ENCODE results near the gene PTPRG.

The PTPRG gene

DNA sequence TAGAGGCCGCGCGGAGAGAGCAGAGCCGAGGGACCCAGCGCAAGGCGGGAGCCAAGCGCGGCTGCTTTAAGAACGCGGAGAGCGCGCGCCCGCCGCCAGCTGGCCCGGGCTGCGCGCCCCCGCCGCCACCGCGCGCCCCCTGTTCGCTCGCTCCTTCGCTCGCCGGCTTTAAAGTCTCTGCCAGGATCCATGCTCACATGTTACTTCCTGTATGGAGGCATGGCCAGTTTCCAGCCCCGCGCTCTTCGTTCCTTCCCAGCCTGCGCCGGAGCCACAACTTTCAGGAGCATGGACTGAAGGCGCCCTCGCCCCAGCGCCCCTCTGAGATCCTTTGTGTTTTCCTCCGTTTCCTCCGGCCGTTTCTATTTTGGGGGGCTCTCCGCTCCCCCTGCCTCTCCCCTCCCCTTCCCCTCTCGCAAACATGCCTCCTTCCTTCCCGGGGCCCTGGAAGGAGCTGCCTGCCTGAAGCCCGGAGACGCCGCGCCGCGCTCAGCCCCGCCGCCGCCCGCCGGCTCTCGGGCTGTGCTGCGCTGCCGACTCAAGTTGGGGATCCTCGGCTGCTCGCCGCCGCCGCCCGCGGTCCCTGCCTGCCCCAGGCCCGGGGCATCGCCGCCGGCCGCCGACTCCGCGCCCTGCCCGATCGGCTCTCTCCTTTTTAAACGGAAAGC, at the start of gene PTPRG:
Gene PTPRG (plus strand): TSS at position 198 of the 668 bp plus-strand sequence. CDS start 717 bp downstream, outside the sequence.
- Mint-ChIP-seq H3K4me3 (peak within 1 kb of the TSS; percentile 39), H3K36me3 (no peaks in the 10 kb centered on the region), H3K27ac (no peak within 1 kb of the TSS), H3K9me3 (no peaks in the 10 kb centered on the region), H3K4me1 (no peaks in the 10 kb centered on the region)
- ATAC-seq, result peak; percentile 23
- DNase-seq (ENCODE audit: low spot score in 2 of 2), result no peak

- H3K4me3 Mint-ChIP-seq, result no peak overlapping the region
- H3K36me3 Mint-ChIP-seq, result no peaks in the 10 kb centered on the region
- peaks cover 4% of the 10 kb centered on the region for H3K9me3 Mint-ChIP-seq
- DNase-seq (ENCODE audit: low spot score in 2 of 2) (no peak), ATAC-seq (no peak)
- no peak overlapping the region for H3K27ac Mint-ChIP-seq
- no peaks in the 10 kb centered on the region for H3K4me1 Mint-ChIP-seq
These were observed 42.8 kb upstream of the PTPRG start for GRCh38 chr3:61518590-61518989.

GRCh38 chr3:61520966-61521628, 40.3 kb upstream of the PTPRG start:
- ATAC-seq (peak; percentile 82), DNase-seq (ENCODE audit: low spot score in 2 of 2) (no peak)
- Mint-ChIP-seq H3K27ac (no peak overlapping the region), H3K4me3 (no peak overlapping the region), H3K4me1 (no peaks in the 10 kb centered on the region), H3K9me3 (peaks cover 4% of the 10 kb centered on the region), H3K36me3 (no peaks in the 10 kb centered on the region)

GRCh38 chr3:61522060-61522459, 39.3 kb upstream of the PTPRG start:
- Mint-ChIP-seq H3K9me3 (peaks cover 4% of the 10 kb centered on the region), H3K27ac (no peak overlapping the region), H3K4me3 (no peak overlapping the region), H3K36me3 (no peaks in the 10 kb centered on the region), H3K4me1 (no peaks in the 10 kb centered on the region)
- no peak for ATAC-seq
- DNase-seq (ENCODE audit: low spot score in 2 of 2), result no peak

DNA sequence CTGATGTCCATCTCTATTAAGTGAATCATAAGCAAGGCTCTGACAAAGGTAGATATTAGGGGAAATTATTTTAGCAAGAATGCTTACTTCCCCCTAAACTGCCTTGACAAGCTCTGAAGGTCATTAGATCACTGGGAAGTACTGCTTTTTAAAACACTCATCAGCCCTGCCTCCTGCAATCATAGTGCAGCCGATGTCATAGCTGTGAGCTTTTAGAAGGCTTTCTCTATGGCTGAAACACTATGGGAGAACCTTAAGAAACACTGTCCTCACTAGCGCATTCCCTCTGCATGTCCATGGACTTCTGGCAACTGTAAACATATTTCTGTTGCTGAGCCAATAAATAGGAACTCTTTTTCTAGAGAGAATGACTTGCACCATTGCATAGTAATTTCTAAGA, 38.7 kb upstream of the PTPRG start:
- H3K4me1 Mint-ChIP-seq, result no peaks in the 10 kb centered on the region
- H3K4me3 Mint-ChIP-seq, result no peak overlapping the region
- DNase-seq (ENCODE audit: low spot score in 2 of 2) (no peak), ATAC-seq (no peak)
- no peaks in the 10 kb centered on the region for H3K36me3 Mint-ChIP-seq
- no peak overlapping the region for H3K27ac Mint-ChIP-seq
- H3K9me3 Mint-ChIP-seq, result peaks cover 4% of the 10 kb centered on the region

GRCh38 chr3:61524933-61525332, 36.4 kb upstream of the PTPRG start:
- no peak overlapping the region for H3K4me3 Mint-ChIP-seq
- H3K36me3 Mint-ChIP-seq, result no peaks in the 10 kb centered on the region

DNA sequence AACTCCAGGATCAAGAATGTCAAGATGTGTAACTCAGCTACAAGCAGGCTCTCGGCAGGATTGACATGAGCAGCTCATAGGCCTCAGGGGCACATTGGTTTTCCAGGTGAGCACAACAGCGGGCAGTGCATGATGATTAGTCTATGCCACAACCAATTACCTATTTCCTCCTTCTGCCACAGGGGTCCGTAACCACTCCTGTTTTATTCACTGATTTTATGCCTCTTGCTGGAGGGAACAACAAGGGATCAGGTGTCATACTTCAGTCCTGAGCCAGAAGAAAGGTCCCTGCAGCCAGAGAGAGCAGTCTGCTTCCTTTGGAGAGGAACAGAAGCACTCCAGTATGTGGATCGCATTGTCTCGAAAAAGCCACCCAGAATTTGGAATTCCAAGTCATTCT, 35.1 kb upstream of the PTPRG start:
- no peak overlapping the region for H3K4me3 Mint-ChIP-seq
- H3K9me3 Mint-ChIP-seq, result no peaks in the 10 kb centered on the region
- ATAC-seq (no peak), DNase-seq (ENCODE audit: low spot score in 2 of 2) (no peak)
- no peaks in the 10 kb centered on the region for H3K4me1 Mint-ChIP-seq
- no peaks in the 10 kb centered on the region for H3K36me3 Mint-ChIP-seq
- H3K27ac Mint-ChIP-seq, result no peak overlapping the region

More at GRCh38 chr3:61524933-61525332, 36.4 kb upstream of the PTPRG start:
- DNase-seq (ENCODE audit: low spot score in 2 of 2) (no peak), ATAC-seq (no peak)
- Mint-ChIP-seq H3K4me1 (no peaks in the 10 kb centered on the region), H3K27ac (no peak overlapping the region), H3K9me3 (no peaks in the 10 kb centered on the region)

DNA sequence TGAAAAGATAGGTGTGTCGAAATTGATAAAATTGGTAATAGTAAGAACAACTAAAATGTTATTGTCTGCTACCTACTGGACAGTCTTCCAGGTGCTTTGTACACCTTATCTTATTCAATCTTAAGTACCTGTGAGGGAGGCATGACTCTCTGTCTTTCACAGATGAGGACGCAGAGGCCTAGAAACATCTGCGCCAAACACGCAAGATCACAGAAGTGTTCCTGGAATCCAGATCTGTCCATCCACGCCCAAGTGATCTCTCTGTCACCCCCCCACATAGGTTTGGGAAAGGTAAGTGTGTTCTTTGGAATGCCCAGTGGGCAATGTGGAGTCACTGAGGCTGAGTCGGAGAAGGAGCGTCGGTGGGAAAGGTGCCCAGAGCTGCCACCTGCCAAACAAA, 34.4 kb upstream of the PTPRG start:
- no peak overlapping the region for H3K27ac Mint-ChIP-seq
- ATAC-seq (no peak), DNase-seq (ENCODE audit: low spot score in 2 of 2) (no peak)
- no peaks in the 10 kb centered on the region for H3K4me1 Mint-ChIP-seq
- no peaks in the 10 kb centered on the region for H3K9me3 Mint-ChIP-seq
- H3K4me3 Mint-ChIP-seq, result no peak overlapping the region
- H3K36me3 Mint-ChIP-seq, result no peaks in the 10 kb centered on the region

DNA sequence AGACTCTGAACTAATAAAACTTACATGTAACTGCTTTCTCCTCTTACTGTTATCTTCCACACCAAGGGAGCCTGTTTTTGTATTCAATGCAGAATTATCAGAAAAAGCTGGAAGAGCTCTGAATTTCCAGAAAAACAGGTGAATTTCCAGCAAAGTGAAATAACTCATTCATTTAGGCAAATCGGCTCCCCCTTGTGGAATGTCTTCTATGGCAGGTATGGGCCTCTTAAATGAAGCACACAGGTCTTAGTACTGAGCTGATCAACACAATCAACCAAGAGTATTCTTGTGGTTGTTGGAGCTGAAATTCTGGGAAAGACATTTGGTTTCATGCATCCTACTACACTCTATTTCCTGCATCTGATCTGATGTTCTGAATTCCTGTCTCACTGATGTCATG, 31.0 kb upstream of the PTPRG start:
- no peaks in the 10 kb centered on the region for H3K4me1 Mint-ChIP-seq
- ATAC-seq (no peak), DNase-seq (ENCODE audit: low spot score in 2 of 2) (no peak)
- H3K4me3 Mint-ChIP-seq, result no peak overlapping the region
- no peak overlapping the region for H3K27ac Mint-ChIP-seq
- no peaks in the 10 kb centered on the region for H3K36me3 Mint-ChIP-seq
- no peaks in the 10 kb centered on the region for H3K9me3 Mint-ChIP-seq

DNA sequence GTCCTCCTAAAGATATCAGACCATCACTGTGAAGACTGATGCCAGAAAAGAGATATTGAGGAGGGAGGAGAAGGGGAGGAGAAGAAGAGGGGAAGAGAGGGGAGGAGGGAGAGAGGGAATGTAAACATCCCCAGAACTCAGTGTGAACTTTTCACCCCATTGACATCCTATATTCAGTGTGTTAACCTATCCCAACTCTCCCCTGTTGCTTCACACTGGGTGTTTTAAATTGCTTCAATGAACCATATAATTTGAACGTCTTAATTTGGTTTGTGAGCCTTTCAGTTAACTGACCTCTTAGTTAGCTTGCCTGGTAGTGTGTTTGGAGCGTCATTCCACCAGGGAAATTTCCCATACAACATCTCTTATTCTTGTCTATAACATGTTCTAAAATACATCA, 29.8 kb upstream of the PTPRG start:
- ATAC-seq, result no peak
- no peak overlapping the region for H3K4me3 Mint-ChIP-seq
- no peaks in the 10 kb centered on the region for H3K36me3 Mint-ChIP-seq
- no peaks in the 10 kb centered on the region for H3K4me1 Mint-ChIP-seq
- no peaks in the 10 kb centered on the region for H3K9me3 Mint-ChIP-seq
- no peak for DNase-seq (ENCODE audit: low spot score in 2 of 2)
- no peak overlapping the region for H3K27ac Mint-ChIP-seq

DNA sequence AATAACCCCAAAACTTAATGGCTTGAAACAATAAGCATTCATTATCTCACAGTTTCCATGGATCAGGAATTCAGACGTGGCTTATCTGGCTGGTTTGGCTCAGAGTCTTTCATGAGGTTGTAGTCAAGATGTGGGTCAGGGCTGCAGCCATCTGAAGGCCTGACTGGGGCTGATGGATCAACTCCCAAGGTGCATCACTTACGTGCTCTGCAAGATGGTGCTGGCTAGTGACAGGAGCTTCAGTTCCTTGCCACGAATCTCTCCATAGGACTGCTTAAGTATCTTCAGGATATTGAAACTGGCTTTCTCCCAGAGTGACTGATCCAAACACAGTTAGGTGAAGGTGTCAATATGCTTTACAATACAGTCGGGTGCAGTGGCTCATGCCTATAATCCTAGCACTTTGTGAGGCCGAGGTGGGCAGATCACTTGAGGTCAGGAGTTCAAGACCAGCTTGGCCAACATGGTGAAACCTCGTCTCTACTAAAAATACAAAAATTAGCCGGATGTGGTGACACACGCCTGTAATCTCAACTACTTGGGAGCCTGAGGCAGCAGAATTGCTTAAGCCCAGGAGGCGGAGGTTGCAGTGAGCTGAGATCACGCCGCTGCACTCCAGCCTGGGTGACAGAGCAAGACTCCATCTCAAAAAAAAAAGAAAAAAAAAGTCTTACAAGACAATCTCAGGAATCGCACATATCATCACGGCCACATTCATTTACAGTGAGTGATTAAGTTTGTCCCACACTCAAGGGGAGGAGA, 28.5 kb upstream of the PTPRG start:
- Mint-ChIP-seq H3K27ac (no peak overlapping the region), H3K36me3 (no peaks in the 10 kb centered on the region), H3K4me3 (no peak overlapping the region), H3K4me1 (no peaks in the 10 kb centered on the region), H3K9me3 (no peaks in the 10 kb centered on the region)
- DNase-seq (ENCODE audit: low spot score in 2 of 2) (no peak), ATAC-seq (no peak)

- DNase-seq (ENCODE audit: low spot score in 2 of 2), result no peak
- no peaks in the 10 kb centered on the region for H3K36me3 Mint-ChIP-seq
These were observed 25.5 kb upstream of the PTPRG start for GRCh38 chr3:61535826-61536225.

DNA sequence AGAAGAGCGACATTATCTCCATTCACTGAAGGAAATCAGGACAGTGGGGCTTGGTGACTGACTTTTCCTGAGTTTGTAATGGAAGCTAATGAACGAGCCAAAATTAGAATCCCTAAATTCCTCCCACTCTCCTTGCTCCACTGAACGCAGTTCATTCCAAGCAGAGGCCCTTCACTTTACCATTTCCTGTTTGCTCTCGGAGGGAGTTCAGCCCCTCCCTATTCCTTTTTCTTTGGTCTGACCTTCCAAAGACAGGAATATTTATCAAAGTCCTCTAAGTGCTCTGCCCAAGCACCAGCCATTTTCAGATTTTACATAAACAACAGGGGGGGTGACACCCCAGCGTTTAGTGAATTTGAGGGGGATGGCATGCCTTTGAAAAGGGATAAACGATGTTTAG, 24.0 kb upstream of the PTPRG start:
- Mint-ChIP-seq H3K27ac (no peak overlapping the region), H3K4me1 (no peaks in the 10 kb centered on the region), H3K4me3 (no peak overlapping the region), H3K9me3 (no peaks in the 10 kb centered on the region), H3K36me3 (no peaks in the 10 kb centered on the region)
- DNase-seq (ENCODE audit: low spot score in 2 of 2) (no peak), ATAC-seq (no peak)

More at GRCh38 chr3:61535826-61536225, 25.5 kb upstream of the PTPRG start:
- no peak overlapping the region for H3K4me3 Mint-ChIP-seq
- H3K27ac Mint-ChIP-seq, result no peak overlapping the region
- no peaks in the 10 kb centered on the region for H3K4me1 Mint-ChIP-seq
- ATAC-seq, result no peak
- no peaks in the 10 kb centered on the region for H3K9me3 Mint-ChIP-seq

- Mint-ChIP-seq H3K27ac (no peak overlapping the region), H3K4me1 (no peaks in the 10 kb centered on the region), H3K36me3 (no peaks in the 10 kb centered on the region), H3K4me3 (no peak overlapping the region), H3K9me3 (peaks cover 4% of the 10 kb centered on the region)
- ATAC-seq, result no peak
- DNase-seq (ENCODE audit: low spot score in 2 of 2), result no peak
These were observed 22.9 kb upstream of the PTPRG start for GRCh38 chr3:61538486-61538885.

GRCh38 chr3:61541694-61542093, 19.7 kb upstream of the PTPRG start:
- Mint-ChIP-seq H3K4me3 (no peak overlapping the region), H3K36me3 (no peaks in the 10 kb centered on the region), H3K9me3 (peaks cover 8% of the 10 kb centered on the region), H3K27ac (no peak overlapping the region), H3K4me1 (no peaks in the 10 kb centered on the region)
- no peak for ATAC-seq
- DNase-seq (ENCODE audit: low spot score in 2 of 2), result no peak

DNA sequence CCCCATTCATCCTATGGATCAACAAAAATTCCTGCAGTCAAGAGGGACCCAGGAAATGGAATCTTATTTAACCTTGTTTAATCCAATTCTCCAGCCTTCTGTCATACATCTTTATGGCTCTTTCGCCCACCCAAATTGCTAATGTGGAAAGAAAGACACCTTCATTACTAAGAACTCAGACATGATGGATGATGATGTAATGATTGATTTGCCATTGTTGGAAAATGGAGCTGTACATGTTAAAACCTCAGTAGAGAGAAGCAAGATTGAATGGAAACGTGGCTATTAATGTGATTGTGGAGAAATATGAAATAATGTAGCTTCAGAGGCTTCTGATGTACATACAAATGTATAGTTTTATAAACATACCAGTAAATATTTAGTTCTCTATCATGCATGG, 15.7 kb upstream of the PTPRG start:
- ATAC-seq (no peak), DNase-seq (ENCODE audit: low spot score in 2 of 2) (no peak)
- Mint-ChIP-seq H3K9me3 (peaks cover 8% of the 10 kb centered on the region), H3K4me3 (no peak overlapping the region), H3K36me3 (no peaks in the 10 kb centered on the region), H3K4me1 (no peaks in the 10 kb centered on the region), H3K27ac (no peak overlapping the region)
